Fibroblast of peridontal ligament (primary cell): ENCODE data around the gene NCOA5.
A peak's percentile ranks its signal among the peaks of the same experiment; 100 is the strongest.

Experiments used
- DNase-seq: peaks from one replicate; pipeline ENCODE4 v3.0.0-alpha.2; 2010; ENCODE audit errors: extremely low read depth

The NCOA5 gene

GRCh38 chr20:46017272-46017671 lies 72.5 kb downstream of the NCOA5 start:
- no peak for DNase-seq

- no peak for DNase-seq
Measured at GRCh38 chr20:46014517-46015396, 75.0 kb downstream of the NCOA5 start.

- DNase-seq = peak; percentile 25
Measured at GRCh38 chr20:46013829-46014516, 75.8 kb downstream of the NCOA5 start.

- no peak for DNase-seq
Measured at GRCh38 chr20:46013322-46013828, 76.4 kb downstream of the NCOA5 start.

- DNase-seq = no peak
Measured at GRCh38 chr20:46012921-46013320, 76.8 kb downstream of the NCOA5 start.

- no peak for DNase-seq
Measured at GRCh38 chr20:46011631-46012482, 77.9 kb downstream of the NCOA5 start.
